HepG2 (cell line): Measurements from ENCODE around the gene SULT1B1. TPM values are rescaled to one million over a fixed set of nuclear protein-coding genes. Genes with fewer than 3 reads are reported as not detected.

Experiments
- ATAC-seq: fragments of 200-7000 bp; cut with Tn5 transposase; 3 replicates; pipeline ENCODE4 v1.9.1; 2020; ENCODE audit warnings: mild to moderate bottlenecking, moderate library complexity
- BruUV-seq: library from RNA; stranded (reverse); fragments of 400-500 nt; replicated peaks from 2 replicates; lab custom pipeline; 2021; lab: Mats Ljungman, UMichigan
- CTCF ChIA-PET: fragments of 300-600 bp; formaldehyde crosslinking; extraction: SDS; loops from one replicate; lab custom pipeline; 2021; ENCODE audit warnings: low total read pairs, inconsistent platforms, low intra/inter-chr PET ratio; lab: Yijun Ruan, JAX
- POLR2A ChIA-PET: fragments of 350-600 bp; sonication (Branson Sonifier 250); formaldehyde crosslinking; loops from one replicate; lab custom pipeline; 2020; ENCODE audit warnings: antibody characterized with exemption, inconsistent platforms; lab: Yijun Ruan, JAX
- DNase-seq: peaks from one replicate; pipeline ENCODE4 v3.0.0-alpha.2; 2015; ENCODE audit warnings: low spot score
- FAIRE-seq: peaks from 3 replicates; lab custom pipeline; 2011; peaks lifted over from hg19 to GRCh38; lab: Jason Lieb, UNC
- H2AFZ ChIP-seq: one replicate; pipeline ENCODE4 v1.6.1; 2011; ENCODE audit warnings: low read length, inconsistent platforms
- H3K27ac ChIP-seq: fragments of 300-600 bp; 3 replicates; pipeline ENCODE4 v1.8.0; 2011; ENCODE audit warnings: mixed run types, mild to moderate bottlenecking, mixed read lengths, low read length, inconsistent platforms; ENCODE audit not compliant: insufficient read depth; ENCODE audit errors: extremely low read length
- H3K27me3 ChIP-seq, 2 experiments: fragments of 200-600 bp in 1 of 2; 2 replicates in 1 of 2; 3 replicates in 1 of 2; pipeline versions ENCODE4 v1.6.0 to v1.8.0; 2011; ENCODE audit warnings: low read length in 2 of 2, mild to moderate bottlenecking in 2 of 2, moderate library complexity in 2 of 2, inconsistent platforms in 1 of 2; ENCODE audit not compliant: insufficient read depth in 2 of 2, control insufficient read depth in 1 of 2
- H3K36me3 ChIP-seq, 2 experiments: fragments of 200-600 bp in 1 of 2; replicated peaks in 1 of 2; 2 replicates in 1 of 2; 3 replicates in 1 of 2; pipeline versions ENCODE4 v1.5.1 to v1.8.0; 2011; ENCODE audit warnings: low read length in 2 of 2, inconsistent platforms in 1 of 2; ENCODE audit not compliant: insufficient read depth in 2 of 2, control insufficient read depth in 1 of 2
- H3K4me1 ChIP-seq: 2 replicates; pipeline ENCODE4 v1.5.1; 2012; ENCODE audit warnings: low read length, inconsistent platforms; ENCODE audit not compliant: insufficient read depth
- H3K4me2 ChIP-seq: 2 replicates; pipeline ENCODE4 v1.6.0; 2011; ENCODE audit warnings: low read depth, low read length, inconsistent platforms
- H3K4me3 ChIP-seq, 3 experiments: fragments of 200-600 bp in 1 of 3; sonication (generic), shearing (Covaris generic) in 1 of 3; replicated peaks in 1 of 3; 2 replicates each; pipeline ENCODE4 v1.5.1; 2011 to 2016; ENCODE audit warnings: low read length in 3 of 3, inconsistent platforms in 2 of 3, low read depth in 2 of 3, mild to moderate bottlenecking in 2 of 3, control low read depth in 1 of 3, mixed read lengths in 1 of 3; ENCODE audit not compliant: insufficient read depth in 1 of 3
- H3K79me2 ChIP-seq: one replicate; pipeline ENCODE4 v1.6.1; 2011; ENCODE audit warnings: low read length, inconsistent platforms; ENCODE audit not compliant: insufficient read depth
- H3K9ac ChIP-seq: 2 replicates; pipeline ENCODE4 v1.6.0; 2011; ENCODE audit warnings: mild to moderate bottlenecking, low read depth, low read length, inconsistent platforms; ENCODE audit not compliant: insufficient read depth
- H3K9me3 ChIP-seq: 2 replicates; pipeline ENCODE4 v1.5.1; 2012; ENCODE audit warnings: mild to moderate bottlenecking, low read length
- H4K20me1 ChIP-seq: 2 replicates; pipeline ENCODE4 v1.6.0; 2011; ENCODE audit warnings: inconsistent platforms, mild to moderate bottlenecking, low read length, moderate library complexity; ENCODE audit not compliant: insufficient read depth
- HMGXB4 ChIP-seq, 2 experiments: sonication (generic) in 1 of 2; formaldehyde crosslinking in 1 of 2; IDR thresholded peaks; 2 replicates each; pipeline versions ENCODE4 v1.4.0 to v1.6.1; 2018 to 2020; ENCODE audit warnings: missing genetic modification reagents in 2 of 2, borderline replicate concordance in 1 of 2, low read depth in 1 of 2, mild to moderate bottlenecking in 1 of 2, missing biosample characterization in 1 of 2
- NR2F2 ChIP-seq: IDR thresholded peaks from 2 replicates; pipeline ENCODE4 v1.6.1; 2012; ENCODE audit warnings: low read depth, inconsistent platforms, borderline replicate concordance
- POGZ ChIP-seq: sonication (generic); formaldehyde crosslinking; IDR thresholded peaks from 2 replicates; pipeline ENCODE4 v1.4.0; 2020; ENCODE audit warnings: mild to moderate bottlenecking, missing genetic modification reagents
- RORA ChIP-seq: sonication (generic); formaldehyde crosslinking; IDR thresholded peaks from 2 replicates; pipeline ENCODE4 v1.5.0; 2020; ENCODE audit warnings: mild to moderate bottlenecking, missing genetic modification reagents, moderate library complexity
- SMC3 ChIP-seq: IDR thresholded peaks from 2 replicates; pipeline ENCODE4 v1.6.1; 2011; ENCODE audit warnings: low read length, improper control_type of control experiment
- SP1 ChIP-seq, 2 experiments: fragments of 450-650 bp in 1 of 2; sonication (generic) in 1 of 2; formaldehyde crosslinking in 1 of 2; IDR thresholded peaks; 2 replicates each; pipeline versions ENCODE4 v1.4.0 to v1.6.1; 2016 to 2020; ENCODE audit warnings: missing genetic modification reagents in 1 of 2
- SPEN ChIP-seq: sonication (generic); formaldehyde crosslinking; IDR thresholded peaks from 2 replicates; pipeline ENCODE4 v1.5.1; 2020; ENCODE audit warnings: low read depth, mild to moderate bottlenecking, missing genetic modification reagents
- ZBTB39 ChIP-seq: sonication (generic); formaldehyde crosslinking; IDR thresholded peaks from 2 replicates; pipeline ENCODE4 v1.5.0; 2020; ENCODE audit warnings: missing genetic modification reagents
- ZBTB44 ChIP-seq: sonication (generic); formaldehyde crosslinking; IDR thresholded peaks from 2 replicates; pipeline ENCODE4 v1.4.0; 2020; ENCODE audit warnings: missing genetic modification reagents
- ZFYVE20 ChIP-seq: sonication (generic); formaldehyde crosslinking; IDR thresholded peaks from 2 replicates; pipeline ENCODE4 v1.8.0; 2023; ENCODE audit warnings: low read depth, mild to moderate bottlenecking, moderate library complexity, missing genetic modification reagents, borderline replicate concordance
- ZNF644 ChIP-seq: IDR thresholded peaks from 2 replicates; pipeline ENCODE4 v1.6.1; 2016; ENCODE audit warnings: low read depth
- WGBS: methylation state at CpG from one replicate; pipeline ENCODE4 v1.1.6; 2017; ENCODE audit warnings: low lambda C conversion rate; 5-methylcytosine and 5-hydroxymethylcytosine counted together
- in situ Hi-C: cut with HindIII; loops from 2 replicates; pipeline ENCODE4 v1.10.0; 2017; ENCODE audit warnings: low pct_unique_long_range_greater_than_20kb; ENCODE audit not compliant: extremely low pct_ligation_motif_present
- intact Hi-C: fragments of 100-400 bp; cut with micrococcal nuclease; formaldehyde crosslinking; loops from one replicate; pipeline ENCODE4 v1.10.0; 2022; ENCODE audit not compliant: unreplicated experiment
- polyA plus RNA-seq, 8 experiments: library from polyadenylated mRNA; depleted of rRNA in 3 of 8; stranded (reverse) in 7 of 8; unstranded in 1 of 8; fragments of >200 nt; fragmentation: Illumina TruSeq in 4 of 8; extraction: Trizol in 4 of 8; gene quantifications; 2 replicates each; pipeline versions ENCODE4 v1.2.1 to v1.2.3, GENCODE V29; 2011 to 2016; ENCODE audit warnings: low read depth in 4 of 8, missing spikeins in 1 of 8, mixed read lengths in 1 of 8; ENCODE audit not compliant: insufficient read depth in 1 of 8
- total RNA-seq, 5 experiments: library from RNA; depleted of rRNA; stranded (reverse); fragments of >200 nt; fragmentation: Illumina TruSeq; extraction: Trizol; gene quantifications; 2 replicates each; pipeline ENCODE4 v1.2.3, GENCODE V29; 2016; ENCODE audit warnings: low read depth in 1 of 5
- TF ChIP-seq, protein P1 (sequence below): sonication (generic); formaldehyde crosslinking; IDR thresholded peaks from 2 replicates; pipeline ENCODE4 v1.8.0; 2022; ENCODE audit warnings: missing genetic modification reagents, mild to moderate bottlenecking, moderate library complexity, borderline replicate concordance
- TF ChIP-seq, protein P2 (sequence below): sonication (generic); formaldehyde crosslinking; IDR thresholded peaks from 2 replicates; pipeline ENCODE4 v1.8.0; 2022; ENCODE audit warnings: low read depth, missing genetic modification reagents

SULT1B1 gene
- total and polyA plus RNA-seq, 2 of the 13 experiments (the other 11 are each of a cell fraction or from before 2014, with no cell fraction given) = 0.20 to 0.25 TPM

DNA sequence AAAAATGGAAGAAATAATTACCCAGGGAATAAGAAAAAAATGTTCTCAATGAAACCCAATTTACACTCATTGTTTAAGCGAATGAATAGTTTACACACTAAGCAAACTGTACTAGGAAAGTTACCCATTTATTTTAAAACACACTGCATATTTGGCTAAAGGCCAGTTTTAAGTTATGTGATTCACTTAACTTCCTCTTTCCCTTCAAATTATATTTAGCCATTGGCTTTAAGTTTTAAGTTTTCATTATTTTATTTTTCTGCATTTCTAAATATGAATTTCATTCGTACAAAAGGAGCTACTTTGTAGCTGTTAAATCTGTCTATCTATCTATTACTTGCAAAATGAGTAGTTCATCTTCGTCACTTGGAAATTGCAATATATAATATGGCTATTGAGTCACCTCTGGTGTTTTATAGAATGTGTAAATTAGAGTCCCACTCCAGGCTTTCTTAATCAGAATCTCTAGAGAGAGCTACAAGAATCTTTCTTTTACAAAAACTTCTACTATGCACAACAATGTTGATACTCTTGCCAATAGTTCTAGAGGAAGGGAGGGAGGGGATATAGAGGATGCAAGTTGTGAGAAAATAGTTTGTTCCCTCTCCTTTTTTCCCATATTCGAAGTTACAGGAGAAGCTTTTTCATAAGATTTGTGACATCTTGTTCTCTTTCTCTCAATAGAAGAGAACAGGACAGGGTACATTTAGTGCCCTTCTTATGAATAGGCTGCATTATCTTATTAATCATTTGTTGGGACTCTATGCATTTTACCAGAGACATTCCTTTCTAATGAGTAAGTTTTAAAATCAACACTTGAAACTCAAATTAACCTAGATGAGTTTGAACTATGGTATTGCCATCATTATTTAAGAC, 41.8 kb downstream of the SULT1B1 start:
- ChIA-PET POLR2A (no interaction called here), CTCF (no interaction called here)
- WGBS = 77% methylated on average over 4 of the region's 4 CpGs
- no peak overlapping the region for H3K4me3 ChIP-seq
- H3K27me3 ChIP-seq = no peaks in the 10 kb centered on the region
- peaks cover 8% of the 10 kb centered on the region for H3K4me1 ChIP-seq
- no peak overlapping the region for H3K27ac ChIP-seq
- FAIRE-seq (no peak), DNase-seq (no peak), ATAC-seq (no peak)
- H3K4me2 ChIP-seq = no peak overlapping the region
- no peak overlapping the region for H2AFZ ChIP-seq
- in situ Hi-C loops = no loop called here
- BruUV-seq = no TSS peak
- H3K36me3 ChIP-seq = no peaks in the 10 kb centered on the region
- intact Hi-C loops = no loop called here
- H3K9me3 ChIP-seq = no peaks in the 10 kb centered on the region
- no peaks in the 10 kb centered on the region for H3K79me2 ChIP-seq
- no peaks in the 10 kb centered on the region for H4K20me1 ChIP-seq
- H3K9ac ChIP-seq = no peak overlapping the region
- TF ChIP-seq ZNF644 (CRISPR knock-in tag) = no peak
- TF ChIP-seq SPEN (CRISPR knock-in tag) = no peak
- no peak for TF ChIP-seq SMC3
- no peak for TF ChIP-seq SP1 (IDR thresholded peaks at IDR 0.05)
- no peak for TF ChIP-seq SP1 (CRISPR knock-in tag; IDR thresholded peaks at IDR 0.05)
- no peak for TF ChIP-seq ZFYVE20
- no peak for TF ChIP-seq POGZ (CRISPR knock-in tag)
- TF ChIP-seq, protein P1, sequence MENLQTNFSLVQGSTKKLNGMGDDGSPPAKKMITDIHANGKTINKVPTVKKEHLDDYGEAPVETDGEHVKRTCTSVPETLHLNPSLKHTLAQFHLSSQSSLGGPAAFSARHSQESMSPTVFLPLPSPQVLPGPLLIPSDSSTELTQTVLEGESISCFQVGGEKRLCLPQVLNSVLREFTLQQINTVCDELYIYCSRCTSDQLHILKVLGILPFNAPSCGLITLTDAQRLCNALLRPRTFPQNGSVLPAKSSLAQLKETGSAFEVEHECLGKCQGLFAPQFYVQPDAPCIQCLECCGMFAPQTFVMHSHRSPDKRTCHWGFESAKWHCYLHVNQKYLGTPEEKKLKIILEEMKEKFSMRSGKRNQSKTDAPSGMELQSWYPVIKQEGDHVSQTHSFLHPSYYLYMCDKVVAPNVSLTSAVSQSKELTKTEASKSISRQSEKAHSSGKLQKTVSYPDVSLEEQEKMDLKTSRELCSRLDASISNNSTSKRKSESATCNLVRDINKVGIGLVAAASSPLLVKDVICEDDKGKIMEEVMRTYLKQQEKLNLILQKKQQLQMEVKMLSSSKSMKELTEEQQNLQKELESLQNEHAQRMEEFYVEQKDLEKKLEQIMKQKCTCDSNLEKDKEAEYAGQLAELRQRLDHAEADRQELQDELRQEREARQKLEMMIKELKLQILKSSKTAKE (CRISPR knock-in tag) = no peak
- TF ChIP-seq ZBTB39 (CRISPR knock-in tag) = no peak
- TF ChIP-seq ZBTB44 (CRISPR knock-in tag) = no peak
- TF ChIP-seq NR2F2 = no peak
- no peak for TF ChIP-seq HMGXB4 (CRISPR knock-in tag; IDR thresholded peaks at IDR 0.05; ENCODE audit: borderline replicate concordance in 1 of 2, low read depth in 1 of 2)
- TF ChIP-seq RORA (CRISPR knock-in tag) = no peak
- TF ChIP-seq, protein P2, sequence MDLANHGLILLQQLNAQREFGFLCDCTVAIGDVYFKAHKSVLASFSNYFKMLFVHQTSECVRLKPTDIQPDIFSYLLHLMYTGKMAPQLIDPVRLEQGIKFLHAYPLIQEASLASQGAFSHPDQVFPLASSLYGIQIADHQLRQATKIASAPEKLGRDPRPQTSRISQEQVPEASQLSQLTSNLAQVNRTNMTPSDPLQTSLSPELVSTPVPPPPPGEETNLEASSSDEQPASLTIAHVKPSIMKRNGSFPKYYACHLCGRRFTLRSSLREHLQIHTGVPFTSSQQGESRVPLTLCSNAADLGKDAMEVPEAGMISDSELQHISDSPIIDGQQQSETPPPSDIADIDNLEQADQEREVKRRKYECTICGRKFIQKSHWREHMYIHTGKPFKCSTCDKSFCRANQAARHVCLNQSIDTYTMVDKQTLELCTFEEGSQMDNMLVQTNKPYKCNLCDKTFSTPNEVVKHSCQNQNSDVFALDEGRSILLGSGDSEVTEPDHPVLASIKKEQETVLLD = no peak
